HS-27A (cell line): ENCODE measurements around the gene DNAJC16.
"Not testable (repeated sequence)": the region's sequence is repeated elsewhere in the genome, so short reads cannot be mapped to it uniquely, and the experiment has no call there.

Experiments
- DNase-seq: peaks from one replicate; pipeline ENCODE4 v3.0.0-alpha.2; 2012; ENCODE audit warnings: low read depth, missing footprints

The DNAJC16 gene

GRCh38 chr1:15583016-15583706, 56.5 kb downstream of the DNAJC16 start:
- no peak for DNase-seq

GRCh38 chr1:15584489-15585363, 58.1 kb downstream of the DNAJC16 start, which contains the start of gene AGMAT:
Gene AGMAT (minus strand): TSS chr1:15585051. CDS start chr1:15584967, 84 bp downstream.
- no peak for DNase-seq

- DNase-seq, result no peak
These were observed 65.6 kb downstream of the DNAJC16 start for GRCh38 chr1:15592285-15592684.

- DNase-seq, result no peak
These were observed 69.4 kb downstream of the DNAJC16 start for GRCh38 chr1:15595809-15596617.

GRCh38 chr1:15598436-15598835, 71.8 kb downstream of the DNAJC16 start:
- no peak for DNase-seq

- peak; percentile 86 for DNase-seq
These were observed 76.7 kb downstream of the DNAJC16 start for GRCh38 chr1:15603050-15603965.

GRCh38 chr1:15603966-15604282, 77.3 kb downstream of the DNAJC16 start:
- not testable (repeated sequence) for DNase-seq

GRCh38 chr1:15604400-15604799, 77.8 kb downstream of the DNAJC16 start:
- not testable (repeated sequence) for DNase-seq

GRCh38 chr1:15605398-15606383, 79.0 kb downstream of the DNAJC16 start:
- DNase-seq, result no peak

- no peak for DNase-seq
These were observed 83.0 kb downstream of the DNAJC16 start for GRCh38 chr1:15609631-15610030.

- no peak for DNase-seq
These were observed 83.5 kb downstream of the DNAJC16 start for GRCh38 chr1:15610167-15610566.

- DNase-seq, result no peak
These were observed 89.9 kb downstream of the DNAJC16 start for GRCh38 chr1:15616373-15617172.

GRCh38 chr1:15617173-15618076, 90.8 kb downstream of the DNAJC16 start, which contains the start of gene DDI2:
Gene DDI2 (plus strand): TSS chr1:15617458. CDS start chr1:15617671, 213 bp downstream.
- peak; percentile 90 for DNase-seq

GRCh38 chr1:15618077-15618654, 91.5 kb downstream of the DNAJC16 start:
- no peak for DNase-seq

GRCh38 chr1:15618655-15619525, 92.2 kb downstream of the DNAJC16 start:
- no peak for DNase-seq

GRCh38 chr1:15620155-15620545, 93.5 kb downstream of the DNAJC16 start:
- DNase-seq, result no peak
